PFSK-1 (cell line): ENCODE data around the gene SLC25A17.

Source experiments
- FOXP2 ChIP-seq: optimal IDR thresholded peaks from 2 replicates; pipeline ENCODE3; 2011; ENCODE audit warnings: borderline replicate concordance, control low read depth, inconsistent platforms; ENCODE audit not compliant: insufficient read depth; ENCODE audit errors: extremely low read length, extremely low read depth
- TAF1 ChIP-seq: IDR thresholded peaks from 2 replicates; pipeline ENCODE4 v1.6.1; 2012; ENCODE audit warnings: low read length, control low read depth, borderline replicate concordance; ENCODE audit not compliant: insufficient read depth

DNA sequence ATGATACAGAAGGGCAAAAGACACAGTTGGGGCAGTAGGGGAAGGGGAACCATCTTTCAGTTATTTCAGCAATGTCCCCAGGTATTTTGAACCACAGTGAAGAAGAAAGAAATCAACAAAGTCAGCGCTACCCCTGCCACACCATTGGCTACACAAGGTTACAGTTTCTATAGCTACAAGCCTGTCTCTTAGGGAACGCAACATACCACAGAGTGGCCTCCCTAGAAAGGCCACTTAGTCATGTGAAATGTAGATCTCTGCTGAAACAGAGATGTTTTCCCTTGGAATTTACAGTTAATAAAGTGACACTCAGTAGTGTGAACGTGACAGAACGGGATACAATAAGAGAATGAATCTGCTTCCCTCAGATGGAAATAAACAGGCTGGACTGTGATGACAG is 85.2 kb downstream of the SLC25A17 start:
- TF ChIP-seq FOXP2 (no peak), TAF1 (no peak)
